ENCODE data around the gene CFAP45. TPM values are rescaled to one million over a fixed set of nuclear protein-coding genes. Genes with fewer than 3 reads are reported as not detected.

Gene CFAP45
- total RNA-seq, 2 experiments from 2014 or later = 1.0 to 1.3 TPM

DNA sequence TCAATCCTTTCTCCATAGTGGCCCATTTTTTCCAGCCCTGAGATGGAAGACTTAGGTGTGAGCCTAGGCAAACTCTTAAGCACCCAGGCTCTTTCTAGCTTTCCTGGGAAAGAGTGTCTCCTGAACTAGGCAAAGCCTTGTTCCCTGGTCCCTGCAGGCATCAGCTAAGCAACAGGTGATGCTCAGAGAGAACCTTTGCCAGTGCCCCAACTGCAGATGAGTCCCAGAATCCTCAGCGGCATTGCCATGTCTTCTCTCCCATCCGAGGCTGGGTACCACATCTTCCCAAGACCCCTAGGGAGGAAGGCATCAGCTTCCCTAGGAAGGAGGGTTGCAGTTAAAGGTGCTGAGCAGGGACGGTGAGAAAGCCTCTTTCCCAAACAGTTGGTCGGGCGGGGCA, 29.3 kb downstream of the CFAP45 start:
- H3K4me1 Mint-ChIP-seq = peaks cover 5% of the 10 kb centered on the region
- ChIA-PET CTCF (no interaction called here), POLR2A (no interaction called here)
- no peaks in the 10 kb centered on the region for H3K9me3 Mint-ChIP-seq
- H3K27me3 Mint-ChIP-seq = peaks cover 6% of the 10 kb centered on the region
- H3K4me3 Mint-ChIP-seq = no peak overlapping the region
- no peak for DNase-seq
- H3K36me3 Mint-ChIP-seq (ENCODE audit: low read depth) = no peaks in the 10 kb centered on the region
- H3K27ac Mint-ChIP-seq = no peak overlapping the region

- peaks cover 5% of the 10 kb centered on the region for H3K4me1 Mint-ChIP-seq
- H3K4me3 Mint-ChIP-seq = no peak overlapping the region
- H3K27me3 Mint-ChIP-seq = peaks cover 6% of the 10 kb centered on the region
- ChIA-PET CTCF (no interaction called here), POLR2A (no interaction called here)
- no peak for DNase-seq
- H3K9me3 Mint-ChIP-seq = no peaks in the 10 kb centered on the region
- no peaks in the 10 kb centered on the region for H3K36me3 Mint-ChIP-seq (ENCODE audit: low read depth)
- no peak overlapping the region for H3K27ac Mint-ChIP-seq
Measured at GRCh38 chr1:159869607-159870006, 30.4 kb downstream of the CFAP45 start.

- DNase-seq = peak; percentile 27
- H3K36me3 Mint-ChIP-seq (ENCODE audit: low read depth) = no peaks in the 10 kb centered on the region
- H3K9me3 Mint-ChIP-seq = no peaks in the 10 kb centered on the region
- ChIA-PET POLR2A (interaction anchor here (1.6 kb wide), 1 partner anchor 16 kb away, joined by 4 read pairs; no protein-coding TSS in a partner anchor), CTCF (interaction anchor here (0.7 kb wide), 1 partner anchor 20 kb away, joined by 3 read pairs; no protein-coding TSS in a partner anchor)
- H3K4me3 Mint-ChIP-seq = no peak overlapping the region
- H3K27me3 Mint-ChIP-seq = peaks cover 7% of the 10 kb centered on the region
- peaks cover 5% of the 10 kb centered on the region for H3K4me1 Mint-ChIP-seq
- no peak overlapping the region for H3K27ac Mint-ChIP-seq
Measured at GRCh38 chr1:159869173-159869572, 30.8 kb downstream of the CFAP45 start.

DNA sequence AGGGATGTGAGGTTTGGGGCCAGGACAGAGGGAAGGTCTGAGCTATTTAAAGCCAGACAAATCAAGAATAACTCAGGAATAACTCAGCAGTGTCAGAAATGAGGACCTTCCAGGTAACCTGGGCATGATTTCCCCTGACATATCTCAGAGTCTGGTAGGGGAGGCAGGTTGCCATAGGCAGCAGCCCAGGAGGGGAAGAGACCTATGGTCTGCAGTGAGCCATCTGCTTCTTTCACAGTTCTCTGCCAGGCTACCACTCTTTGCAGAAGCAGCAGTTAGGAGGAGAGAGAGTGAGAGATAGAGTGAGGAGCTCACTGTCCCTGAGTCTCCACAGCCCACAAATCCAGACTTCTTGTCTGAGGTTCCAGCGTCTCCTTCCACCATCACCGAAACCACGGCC, 31.2 kb downstream of the CFAP45 start:
- POLR2A ChIA-PET = interaction anchor here (1.6 kb wide), 1 partner anchor 15 kb away, joined by 4 read pairs; no protein-coding TSS in a partner anchor
- CTCF ChIA-PET = interaction anchor here (0.7 kb wide), 1 partner anchor 20 kb away, joined by 3 read pairs; no protein-coding TSS in a partner anchor
- no peak overlapping the region for H3K4me3 Mint-ChIP-seq
- DNase-seq = no peak
- no peaks in the 10 kb centered on the region for H3K36me3 Mint-ChIP-seq (ENCODE audit: low read depth)
- peaks cover 7% of the 10 kb centered on the region for H3K27me3 Mint-ChIP-seq
- peaks cover 5% of the 10 kb centered on the region for H3K4me1 Mint-ChIP-seq
- H3K27ac Mint-ChIP-seq = no peak overlapping the region
- no peaks in the 10 kb centered on the region for H3K9me3 Mint-ChIP-seq

GRCh38 chr1:159867664-159868026, 32.3 kb downstream of the CFAP45 start:
- CTCF ChIA-PET = no interaction called here
- Mint-ChIP-seq H3K4me1 (peaks cover 5% of the 10 kb centered on the region), H3K36me3 (ENCODE audit: low read depth) (no peaks in the 10 kb centered on the region), H3K27me3 (peaks cover 7% of the 10 kb centered on the region), H3K27ac (no peak overlapping the region), H3K4me3 (no peak overlapping the region), H3K9me3 (no peaks in the 10 kb centered on the region)
- no peak for DNase-seq
- POLR2A ChIA-PET = interaction anchor here (1.6 kb wide), 1 partner anchor 14 kb away, joined by 4 read pairs; no protein-coding TSS in a partner anchor

- Mint-ChIP-seq H3K9me3 (no peaks in the 10 kb centered on the region), H3K27ac (no peak overlapping the region), H3K4me1 (peaks cover 5% of the 10 kb centered on the region), H3K36me3 (ENCODE audit: low read depth) (no peaks in the 10 kb centered on the region), H3K27me3 (peaks cover 7% of the 10 kb centered on the region), H3K4me3 (no peak overlapping the region)
- CTCF ChIA-PET = interaction anchor here (1.2 kb wide), 1 partner anchor 219 kb away, joined by 4 read pairs; no protein-coding TSS in a partner anchor
- no peak for DNase-seq
- POLR2A ChIA-PET = no interaction called here
Measured at GRCh38 chr1:159866905-159867663, 32.9 kb downstream of the CFAP45 start.

DNA sequence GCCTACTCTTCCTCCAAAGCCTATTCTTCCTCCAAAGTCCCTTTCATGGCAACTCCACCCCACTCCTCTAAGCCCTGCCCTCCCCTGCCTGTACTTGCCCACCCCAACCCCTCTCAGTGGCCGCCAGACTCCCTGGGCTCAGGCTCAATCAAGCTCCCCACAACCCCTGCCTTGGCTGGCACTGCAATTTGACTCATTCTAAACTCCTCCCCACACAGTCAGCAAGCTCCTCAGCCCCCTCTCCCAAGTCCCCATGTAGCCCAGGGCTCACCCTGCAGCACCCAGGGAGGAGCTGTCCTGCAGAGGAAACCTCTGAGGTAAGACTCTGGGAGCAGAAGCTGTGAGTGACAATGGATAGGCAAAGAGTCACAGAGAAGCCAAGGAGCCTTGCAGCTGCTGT, 33.9 kb downstream of the CFAP45 start:
- Mint-ChIP-seq H3K4me3 (no peak overlapping the region), H3K27ac (no peak overlapping the region), H3K9me3 (no peaks in the 10 kb centered on the region), H3K4me1 (peaks cover 5% of the 10 kb centered on the region), H3K36me3 (ENCODE audit: low read depth) (no peaks in the 10 kb centered on the region), H3K27me3 (peaks cover 7% of the 10 kb centered on the region)
- DNase-seq = no peak
- ChIA-PET CTCF (interaction anchor here (1.2 kb wide), 1 partner anchor 220 kb away, joined by 4 read pairs; no protein-coding TSS in a partner anchor), POLR2A (no interaction called here)

DNA sequence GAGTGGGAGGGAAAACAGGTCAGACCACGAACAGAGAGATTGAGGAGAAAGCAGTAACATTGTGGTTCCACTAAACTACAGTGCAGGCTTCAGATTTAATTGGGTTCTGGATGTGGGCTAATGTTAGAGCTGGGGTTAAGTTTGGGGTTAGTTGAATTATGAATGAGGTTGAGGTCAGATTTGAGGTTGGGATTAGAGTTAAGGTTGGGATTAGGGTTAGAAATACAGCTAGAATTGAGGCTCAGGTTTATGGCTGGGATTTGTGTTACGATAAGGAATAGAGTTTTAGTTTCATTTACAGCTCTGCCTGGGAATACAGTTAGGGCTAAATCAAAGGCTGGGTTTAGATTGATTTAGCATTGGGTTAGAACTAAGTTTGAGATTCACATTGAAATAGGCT, 35.7 kb downstream of the CFAP45 start:
- H3K4me1 Mint-ChIP-seq = peaks cover 5% of the 10 kb centered on the region
- CTCF ChIA-PET = no interaction called here
- H3K9me3 Mint-ChIP-seq = no peaks in the 10 kb centered on the region
- POLR2A ChIA-PET = no interaction called here
- DNase-seq = no peak
- H3K4me3 Mint-ChIP-seq = no peak overlapping the region
- no peak overlapping the region for H3K27ac Mint-ChIP-seq
- H3K27me3 Mint-ChIP-seq = peaks cover 7% of the 10 kb centered on the region
- H3K36me3 Mint-ChIP-seq (ENCODE audit: low read depth) = no peaks in the 10 kb centered on the region

DNA sequence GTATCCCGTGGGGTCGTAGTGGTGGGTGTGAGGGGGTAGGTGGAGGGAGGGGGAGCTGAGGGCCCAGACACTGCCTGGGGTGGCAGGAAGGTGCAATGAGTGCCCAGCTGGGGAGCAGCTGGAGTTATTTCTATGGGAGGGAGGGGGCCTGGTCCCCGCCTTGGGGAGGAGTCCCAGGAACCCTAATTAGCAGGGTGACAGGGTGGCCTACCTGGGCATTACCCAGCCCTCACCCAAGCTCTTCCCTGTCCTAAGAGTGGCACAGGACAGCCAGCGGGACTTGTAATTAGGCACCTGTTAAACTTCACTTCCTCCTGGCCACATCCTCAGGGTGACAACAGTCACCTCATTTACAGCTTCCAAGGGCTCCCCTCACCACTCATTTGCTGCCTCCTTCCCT, 37.4 kb downstream of the CFAP45 start, which contains the start of gene VSIG8:
Gene VSIG8, minus strand, starts transcription at position 101 of the 400 bp plus-strand sequence. CDS start 136 bp downstream, outside the sequence.
- no peak within 1 kb of the TSS for H3K27ac Mint-ChIP-seq
- no peaks in the 10 kb centered on the region for H3K4me1 Mint-ChIP-seq
- H3K4me3 Mint-ChIP-seq = no peak within 1 kb of the TSS
- H3K27me3 Mint-ChIP-seq = peaks cover 7% of the 10 kb centered on the region
- CTCF ChIA-PET = interaction anchor here (0.5 kb wide), 1 partner anchor 1495 kb away, joined by 3 read pairs; no protein-coding TSS in a partner anchor
- no peaks in the 10 kb centered on the region for H3K9me3 Mint-ChIP-seq
- POLR2A ChIA-PET = no interaction called here
- H3K36me3 Mint-ChIP-seq (ENCODE audit: low read depth) = no peaks in the 10 kb centered on the region
- no peak for DNase-seq

DNA sequence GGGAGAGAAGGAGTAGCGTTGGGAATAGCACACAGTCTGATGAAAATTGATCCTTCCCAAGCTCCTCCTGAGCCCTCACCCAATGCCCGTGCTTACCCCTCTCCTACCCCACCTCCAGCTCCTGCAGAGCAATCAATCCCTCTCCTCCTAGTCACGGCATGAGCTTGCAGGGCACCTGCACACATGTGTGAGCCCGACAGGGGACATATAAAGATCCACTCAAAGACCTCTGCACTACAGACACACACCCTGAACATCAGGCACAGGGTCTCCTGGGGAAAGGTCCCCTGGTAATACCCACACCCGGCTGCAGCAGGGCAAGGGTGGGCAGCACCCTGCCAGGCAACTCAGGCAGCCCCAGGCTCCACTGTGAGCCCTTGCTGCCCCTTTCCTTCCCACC, 37.9 kb downstream of the CFAP45 start:
- Mint-ChIP-seq H3K9me3 (no peaks in the 10 kb centered on the region), H3K27me3 (peaks cover 6% of the 10 kb centered on the region), H3K36me3 (ENCODE audit: low read depth) (no peaks in the 10 kb centered on the region), H3K4me1 (no peaks in the 10 kb centered on the region), H3K27ac (no peak overlapping the region), H3K4me3 (no peak overlapping the region)
- POLR2A ChIA-PET = no interaction called here
- no peak for DNase-seq
- CTCF ChIA-PET = interaction anchor here (0.5 kb wide), 1 partner anchor 1496 kb away, joined by 3 read pairs; no protein-coding TSS in a partner anchor

GRCh38 chr1:159861218-159861617, 38.7 kb downstream of the CFAP45 start:
- ChIA-PET POLR2A (no interaction called here), CTCF (no interaction called here)
- H3K4me1 Mint-ChIP-seq = no peaks in the 10 kb centered on the region
- H3K27me3 Mint-ChIP-seq = peaks cover 2% of the 10 kb centered on the region
- H3K36me3 Mint-ChIP-seq (ENCODE audit: low read depth) = no peaks in the 10 kb centered on the region
- no peak overlapping the region for H3K4me3 Mint-ChIP-seq
- no peak overlapping the region for H3K27ac Mint-ChIP-seq
- DNase-seq = no peak
- H3K9me3 Mint-ChIP-seq = no peaks in the 10 kb centered on the region

GRCh38 chr1:159860456-159860855, 39.5 kb downstream of the CFAP45 start:
- Mint-ChIP-seq H3K9me3 (no peaks in the 10 kb centered on the region), H3K27ac (no peak overlapping the region), H3K4me1 (no peaks in the 10 kb centered on the region), H3K36me3 (ENCODE audit: low read depth) (no peaks in the 10 kb centered on the region), H3K4me3 (no peak overlapping the region), H3K27me3 (peaks cover 2% of the 10 kb centered on the region)
- ChIA-PET CTCF (no interaction called here), POLR2A (no interaction called here)
- DNase-seq = no peak

DNA sequence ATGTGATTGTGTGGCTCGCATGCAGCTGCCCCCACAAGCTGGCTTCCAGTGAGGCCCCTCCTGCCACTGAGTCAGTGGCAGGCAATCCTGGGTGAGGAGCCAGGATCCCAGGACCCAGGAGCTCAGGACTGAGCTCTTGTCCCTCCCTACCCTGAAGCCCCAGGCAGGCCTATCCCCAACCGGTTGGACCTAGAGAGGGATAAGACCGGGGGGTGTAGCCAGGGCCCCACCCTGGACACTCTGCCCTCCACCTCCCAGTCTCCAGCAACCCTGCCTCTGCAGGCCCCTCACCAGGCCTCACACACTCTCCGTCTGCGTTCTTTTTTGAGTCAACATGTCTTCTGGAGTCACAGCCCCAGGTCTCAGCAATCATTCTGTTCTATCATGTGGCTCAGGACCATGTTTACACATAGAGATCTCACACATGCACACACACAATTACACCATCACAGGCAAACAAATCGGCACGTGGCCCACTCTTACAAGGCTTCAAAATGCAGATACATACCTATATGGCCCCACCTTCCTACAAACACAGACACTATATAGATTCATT, 40.1 kb downstream of the CFAP45 start:
- Mint-ChIP-seq H3K36me3 (ENCODE audit: low read depth) (no peaks in the 10 kb centered on the region), H3K27me3 (peaks cover 2% of the 10 kb centered on the region), H3K27ac (no peak overlapping the region), H3K9me3 (no peaks in the 10 kb centered on the region), H3K4me3 (no peak overlapping the region), H3K4me1 (peaks cover 4% of the 10 kb centered on the region)
- POLR2A ChIA-PET = no interaction called here
- DNase-seq = no peak
- CTCF ChIA-PET = no interaction called here

Measured in activated CD4-positive, alpha-beta memory T cell treated with anti-CD3 and anti-CD28 coated beads, Interleukin-2, amount 10 ng/mL, durations not matched to agents 7 days and 5 days (primary cell).